ENCODE results near the gene RTEL1.
A peak's percentile ranks its signal among the peaks of the same experiment; 100 is the strongest.

RTEL1 gene

DNA sequence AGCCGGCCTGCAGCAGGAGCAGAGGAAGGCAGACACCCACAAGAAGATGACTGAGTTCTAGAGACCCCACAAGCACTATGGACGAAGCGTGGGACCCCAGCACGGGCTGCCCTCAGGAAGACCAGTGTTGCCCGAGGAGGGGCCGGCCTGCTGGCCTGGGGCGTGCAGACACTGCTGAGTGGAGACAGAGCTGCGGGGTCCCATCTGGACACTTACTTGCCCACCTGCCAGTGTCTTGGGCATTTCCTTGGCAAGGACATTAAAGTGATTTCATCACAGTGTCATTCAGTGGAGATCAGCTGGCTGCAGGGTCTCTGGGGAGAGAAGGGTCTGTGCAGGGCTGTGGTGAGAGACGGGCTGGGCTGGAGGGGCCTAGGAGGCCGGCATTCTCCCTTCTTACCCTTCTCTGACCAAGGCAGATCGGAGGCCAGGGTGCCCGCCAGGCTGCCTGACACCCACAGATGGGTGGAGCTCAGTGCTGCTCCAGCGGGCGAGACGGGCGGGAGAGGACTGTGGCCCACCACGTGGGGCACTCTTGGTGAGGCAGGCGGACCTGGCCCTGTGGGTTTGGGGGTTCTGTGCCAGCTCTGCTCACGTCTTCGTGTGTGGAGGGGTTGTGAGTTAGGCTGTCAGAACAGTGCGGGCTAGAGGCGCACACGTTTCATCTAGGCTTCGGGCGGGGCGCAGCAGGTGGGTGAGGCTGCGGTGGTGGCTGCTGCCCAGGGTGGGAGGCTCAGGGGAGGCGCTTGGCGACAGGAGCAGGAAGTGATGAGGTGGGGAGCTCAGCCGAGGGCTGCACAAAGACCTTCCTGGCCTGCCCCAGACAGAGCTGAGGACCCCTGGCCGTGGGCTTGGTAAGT, 78.0 kb downstream of the RTEL1 start, which contains the start of gene LIME1:
TSS of gene LIME1 (plus strand) at position 806 of the 860 bp plus-strand sequence. CDS start 886 bp downstream, outside the sequence.
- H3K27ac ChIP-seq (ENCODE audit: low read depth, low read length) = no peak within 1 kb of the TSS
- peak within 1 kb of the TSS; percentile 59 for H3K4me3 ChIP-seq (ENCODE audit: low read depth, low read length)
- H3K9me3 ChIP-seq (ENCODE audit: control insufficient read depth, insufficient read depth, low read depth, low read length) = no peaks in the 10 kb centered on the region
- H3K9ac ChIP-seq (ENCODE audit: low read length) = peak within 1 kb of the TSS; percentile 34
- peaks cover 16% of the 10 kb centered on the region for H3K4me1 ChIP-seq (ENCODE audit: control insufficient read depth, insufficient read depth, low read length)
- H3K27me3 ChIP-seq (ENCODE audit: control insufficient read depth, insufficient read depth, low read length) = peaks cover 10% of the 10 kb centered on the region
- peaks cover 42% of the 10 kb centered on the region for H3K36me3 ChIP-seq (ENCODE audit: control insufficient read depth, insufficient read depth, low read length)

DNA sequence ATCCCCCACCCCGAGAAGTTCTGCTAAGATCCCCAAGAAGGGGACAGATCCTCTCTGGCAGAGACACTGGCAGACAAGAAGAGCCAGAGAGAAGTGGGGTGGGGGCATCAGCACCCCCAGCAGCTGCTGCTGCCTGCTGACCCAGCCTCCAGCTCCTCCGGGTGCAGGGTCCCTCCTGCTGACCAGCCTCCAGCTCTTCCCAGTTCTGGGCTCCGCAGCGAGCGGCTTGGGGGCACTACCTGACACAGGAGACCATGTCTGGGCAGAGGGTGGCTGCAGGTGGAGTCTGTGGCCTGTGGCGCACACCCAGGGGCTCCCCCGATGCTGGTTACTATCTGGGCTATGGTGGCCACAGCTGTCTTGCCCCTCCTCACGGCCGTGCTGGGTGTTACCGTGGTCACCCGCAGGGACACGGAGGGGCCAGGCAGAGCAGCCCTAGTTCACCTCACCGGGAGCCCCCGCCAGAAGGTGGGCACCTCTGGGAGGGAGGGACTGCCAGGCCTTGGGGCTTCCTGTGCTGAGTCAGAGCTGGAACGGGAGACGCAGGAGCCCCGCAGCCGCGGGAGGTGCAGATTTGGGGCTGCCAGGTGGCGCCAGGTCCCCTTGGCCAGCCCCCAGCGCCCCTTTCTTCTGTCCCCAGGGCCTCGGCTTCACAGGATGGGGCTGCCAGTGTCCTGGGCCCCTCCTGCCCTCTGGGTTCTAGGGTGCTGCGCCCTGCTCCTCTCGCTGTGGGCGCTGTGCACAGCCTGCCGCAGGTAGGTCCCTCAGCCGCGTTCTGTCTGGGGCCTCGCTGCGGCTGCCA, 79.0 kb downstream of the RTEL1 start:
- Histone ChIP-seq H3K9ac (ENCODE audit: low read length) (peak overlapping the region; percentile 34), H3K27me3 (ENCODE audit: control insufficient read depth, insufficient read depth, low read length) (peaks cover 10% of the 10 kb centered on the region), H3K27ac (ENCODE audit: low read depth, low read length) (no peak overlapping the region), H3K4me3 (ENCODE audit: low read depth, low read length) (peak overlapping the region; percentile 59), H3K9me3 (ENCODE audit: control insufficient read depth, insufficient read depth, low read depth, low read length) (no peaks in the 10 kb centered on the region), H3K36me3 (ENCODE audit: control insufficient read depth, insufficient read depth, low read length) (peaks cover 38% of the 10 kb centered on the region), H3K4me1 (ENCODE audit: control insufficient read depth, insufficient read depth, low read length) (peaks cover 23% of the 10 kb centered on the region)

DNA sequence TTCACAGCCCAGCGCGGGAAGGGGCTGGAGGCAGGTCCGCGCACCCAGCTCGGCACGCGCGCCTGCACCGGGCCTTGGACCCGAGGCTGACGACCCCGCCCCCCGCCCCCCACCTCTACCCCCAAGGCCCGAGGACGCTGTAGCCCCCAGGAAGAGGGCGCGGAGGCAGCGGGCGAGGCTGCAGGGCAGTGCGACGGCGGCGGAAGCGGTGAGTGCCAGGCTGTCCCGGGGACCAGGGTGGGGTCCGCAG, 79.5 kb downstream of the RTEL1 start:
- Histone ChIP-seq H3K9ac (ENCODE audit: low read length) (peak overlapping the region; percentile 37), H3K27ac (ENCODE audit: low read depth, low read length) (no peak overlapping the region), H3K4me1 (ENCODE audit: control insufficient read depth, insufficient read depth, low read length) (peaks cover 23% of the 10 kb centered on the region), H3K36me3 (ENCODE audit: control insufficient read depth, insufficient read depth, low read length) (peaks cover 39% of the 10 kb centered on the region), H3K9me3 (ENCODE audit: control insufficient read depth, insufficient read depth, low read depth, low read length) (no peaks in the 10 kb centered on the region), H3K4me3 (ENCODE audit: low read depth, low read length) (peak overlapping the region; percentile 59), H3K27me3 (ENCODE audit: control insufficient read depth, insufficient read depth, low read length) (peaks cover 10% of the 10 kb centered on the region)

DNA sequence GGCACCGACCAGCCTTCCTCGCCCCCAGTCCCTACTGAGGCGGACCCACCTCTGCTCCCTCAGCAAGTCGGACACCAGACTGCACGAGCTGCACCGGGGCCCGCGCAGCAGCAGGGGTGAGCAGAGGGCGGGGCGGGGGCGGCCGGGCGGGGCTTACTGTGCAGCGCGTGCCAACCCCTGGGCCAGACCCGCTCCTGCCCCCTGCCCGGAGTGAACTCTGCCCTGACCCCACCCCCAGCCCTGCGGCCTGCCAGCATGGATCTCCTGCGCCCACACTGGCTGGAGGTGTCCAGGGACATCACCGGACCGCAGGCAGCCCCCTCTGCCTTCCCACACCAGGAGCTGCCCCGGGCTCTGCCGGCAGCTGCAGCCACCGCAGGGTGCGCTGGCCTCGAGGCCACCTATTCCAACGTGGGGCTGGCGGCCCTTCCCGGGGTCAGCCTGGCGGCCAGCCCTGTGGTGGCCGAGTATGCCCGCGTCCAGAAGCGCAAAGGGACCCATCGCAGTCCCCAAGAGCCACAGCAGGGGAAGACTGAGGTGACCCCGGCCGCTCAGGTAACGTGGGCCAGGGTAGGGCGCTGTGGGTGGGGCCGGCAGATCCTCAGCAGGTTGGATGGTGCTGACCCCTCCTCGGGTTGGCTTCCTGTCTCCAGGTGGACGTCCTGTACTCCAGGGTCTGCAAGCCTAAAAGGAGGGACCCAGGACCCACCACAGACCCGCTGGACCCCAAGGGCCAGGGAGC, 80.0 kb downstream of the RTEL1 start:
- H3K36me3 ChIP-seq (ENCODE audit: control insufficient read depth, insufficient read depth, low read length) = peaks cover 37% of the 10 kb centered on the region
- H3K4me3 ChIP-seq (ENCODE audit: low read depth, low read length) = peak overlapping the region; percentile 59
- H3K27me3 ChIP-seq (ENCODE audit: control insufficient read depth, insufficient read depth, low read length) = peaks cover 10% of the 10 kb centered on the region
- no peak overlapping the region for H3K27ac ChIP-seq (ENCODE audit: low read depth, low read length)
- H3K4me1 ChIP-seq (ENCODE audit: control insufficient read depth, insufficient read depth, low read length) = peaks cover 23% of the 10 kb centered on the region
- no peaks in the 10 kb centered on the region for H3K9me3 ChIP-seq (ENCODE audit: control insufficient read depth, insufficient read depth, low read depth, low read length)
- peak overlapping the region; percentile 37 for H3K9ac ChIP-seq (ENCODE audit: low read length)

DNA sequence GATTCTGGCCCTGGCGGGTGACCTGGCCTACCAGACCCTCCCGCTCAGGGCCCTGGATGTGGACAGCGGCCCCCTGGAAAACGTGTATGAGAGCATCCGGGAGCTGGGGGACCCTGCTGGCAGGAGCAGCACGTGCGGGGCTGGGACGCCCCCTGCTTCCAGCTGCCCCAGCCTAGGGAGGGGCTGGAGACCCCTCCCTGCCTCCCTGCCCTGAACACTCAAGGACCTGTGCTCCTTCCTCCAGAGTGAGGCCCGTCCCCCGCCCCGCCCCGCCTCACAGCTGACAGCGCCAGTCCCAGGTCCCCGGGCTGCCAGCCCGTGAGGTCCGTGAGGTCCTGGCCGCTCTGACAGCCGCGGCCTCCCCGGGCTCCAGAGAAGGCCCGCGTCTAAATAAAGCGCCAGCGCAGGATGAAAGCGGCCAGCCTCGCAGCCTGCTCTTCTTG, 80.6 kb downstream of the RTEL1 start:
- no peaks in the 10 kb centered on the region for H3K9me3 ChIP-seq (ENCODE audit: control insufficient read depth, insufficient read depth, low read depth, low read length)
- H3K27ac ChIP-seq (ENCODE audit: low read depth, low read length) = no peak overlapping the region
- H3K4me1 ChIP-seq (ENCODE audit: control insufficient read depth, insufficient read depth, low read length) = peaks cover 23% of the 10 kb centered on the region
- H3K9ac ChIP-seq (ENCODE audit: low read length) = peak overlapping the region; percentile 5
- H3K4me3 ChIP-seq (ENCODE audit: low read depth, low read length) = peak overlapping the region; percentile 59
- H3K36me3 ChIP-seq (ENCODE audit: control insufficient read depth, insufficient read depth, low read length) = peaks cover 38% of the 10 kb centered on the region
- peaks cover 10% of the 10 kb centered on the region for H3K27me3 ChIP-seq (ENCODE audit: control insufficient read depth, insufficient read depth, low read length)

DNA sequence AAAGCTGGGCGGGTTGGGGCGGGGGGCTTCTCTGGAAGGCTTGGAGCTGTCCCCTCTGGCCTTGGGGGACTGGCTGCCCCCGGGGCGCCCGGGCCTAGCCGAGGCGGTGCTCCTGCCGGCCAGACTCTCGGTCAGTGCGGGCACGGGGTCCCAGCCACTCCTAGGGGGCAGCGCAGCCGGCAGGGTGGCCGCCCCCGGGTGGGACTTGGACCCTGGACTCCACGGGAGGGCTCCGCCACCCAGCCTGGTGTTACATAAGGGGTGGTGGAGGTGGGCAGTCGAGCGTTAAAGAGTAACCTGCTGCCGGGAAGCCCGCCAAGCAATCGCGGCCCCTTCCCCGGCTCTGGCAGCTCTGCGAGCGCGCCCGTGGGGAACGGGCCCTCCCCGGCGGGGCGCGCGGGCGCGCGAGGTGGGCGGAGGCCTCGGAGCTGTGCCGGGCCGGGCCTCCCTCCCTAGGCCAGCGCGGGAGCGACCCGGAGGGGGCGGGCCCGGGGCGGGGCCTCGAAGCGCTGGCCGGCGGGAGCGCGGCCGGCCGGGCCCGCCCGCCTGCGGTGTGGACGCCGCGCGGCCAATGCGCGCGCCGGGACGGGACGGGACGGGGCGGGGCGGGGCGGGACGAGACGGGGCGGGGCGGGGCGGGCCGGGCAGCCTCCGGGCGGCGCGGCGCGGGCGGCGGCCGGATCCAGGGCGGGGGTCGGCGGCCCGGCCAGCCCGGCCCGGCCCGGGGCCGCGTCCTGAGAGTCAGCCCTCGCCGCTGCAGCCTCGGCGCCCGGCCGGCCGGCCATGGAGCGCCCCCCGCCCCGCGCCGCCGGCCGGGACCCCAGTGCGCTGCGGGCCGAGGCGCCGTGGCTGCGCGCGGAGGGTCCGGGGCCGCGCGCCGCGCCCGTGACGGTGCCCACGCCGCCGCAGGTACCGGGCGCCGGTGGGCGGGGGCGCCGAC, 81.3 kb downstream of the RTEL1 start, which contains the start of gene SLC2A4RG:
TSS of gene SLC2A4RG (plus strand) at position 647 of the 940 bp plus-strand sequence. CDS start at position 784, 137 bp downstream.
- Histone ChIP-seq H3K27me3 (ENCODE audit: control insufficient read depth, insufficient read depth, low read length) (peaks cover 10% of the 10 kb centered on the region), H3K4me3 (ENCODE audit: low read depth, low read length) (peak within 1 kb of the TSS; percentile 90), H3K27ac (ENCODE audit: low read depth, low read length) (peak within 1 kb of the TSS; percentile 79; the same call in 1 of the 2 replicates), H3K9me3 (ENCODE audit: control insufficient read depth, insufficient read depth, low read depth, low read length) (no peaks in the 10 kb centered on the region), H3K4me1 (ENCODE audit: control insufficient read depth, insufficient read depth, low read length) (peaks cover 23% of the 10 kb centered on the region), H3K36me3 (ENCODE audit: control insufficient read depth, insufficient read depth, low read length) (peaks cover 36% of the 10 kb centered on the region), H3K9ac (ENCODE audit: low read length) (peak within 1 kb of the TSS; percentile 79)

DNA sequence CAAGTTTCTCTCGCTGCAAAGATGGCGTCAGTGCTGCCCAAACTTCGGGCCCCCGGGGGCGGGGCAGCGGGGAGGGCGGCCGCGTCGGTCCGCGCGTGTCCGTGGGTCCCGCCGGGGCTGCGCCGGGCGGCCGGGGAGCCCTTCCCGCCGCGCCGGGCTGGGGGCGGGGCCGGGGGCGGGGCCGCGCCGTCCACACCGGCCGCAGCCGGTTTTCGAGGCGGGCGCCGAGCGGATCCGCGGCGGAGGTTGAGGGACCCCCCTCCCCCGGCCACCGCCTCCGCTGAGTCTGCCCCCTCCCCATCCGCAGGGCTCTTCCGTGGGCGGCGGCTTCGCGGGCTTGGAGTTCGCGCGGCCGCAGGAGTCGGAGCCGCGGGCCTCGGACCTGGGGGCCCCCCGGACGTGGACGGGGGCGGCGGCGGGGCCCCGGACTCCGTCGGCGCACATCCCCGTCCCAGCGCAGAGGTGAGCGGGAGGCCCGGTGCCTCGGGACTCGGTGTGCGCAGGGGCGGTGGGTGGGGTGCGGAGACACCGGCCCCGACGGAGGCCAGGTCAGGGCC, 82.0 kb downstream of the RTEL1 start:
- Histone ChIP-seq H3K4me3 (ENCODE audit: low read depth, low read length) (peak overlapping the region; percentile 90), H3K9ac (ENCODE audit: low read length) (peak overlapping the region; percentile 79), H3K27ac (ENCODE audit: low read depth, low read length) (peak overlapping the region; percentile 79; the same call in 1 of the 2 replicates), H3K36me3 (ENCODE audit: control insufficient read depth, insufficient read depth, low read length) (peaks cover 28% of the 10 kb centered on the region), H3K27me3 (ENCODE audit: control insufficient read depth, insufficient read depth, low read length) (peaks cover 10% of the 10 kb centered on the region), H3K9me3 (ENCODE audit: control insufficient read depth, insufficient read depth, low read depth, low read length) (no peaks in the 10 kb centered on the region), H3K4me1 (ENCODE audit: control insufficient read depth, insufficient read depth, low read length) (peaks cover 23% of the 10 kb centered on the region)

DNA sequence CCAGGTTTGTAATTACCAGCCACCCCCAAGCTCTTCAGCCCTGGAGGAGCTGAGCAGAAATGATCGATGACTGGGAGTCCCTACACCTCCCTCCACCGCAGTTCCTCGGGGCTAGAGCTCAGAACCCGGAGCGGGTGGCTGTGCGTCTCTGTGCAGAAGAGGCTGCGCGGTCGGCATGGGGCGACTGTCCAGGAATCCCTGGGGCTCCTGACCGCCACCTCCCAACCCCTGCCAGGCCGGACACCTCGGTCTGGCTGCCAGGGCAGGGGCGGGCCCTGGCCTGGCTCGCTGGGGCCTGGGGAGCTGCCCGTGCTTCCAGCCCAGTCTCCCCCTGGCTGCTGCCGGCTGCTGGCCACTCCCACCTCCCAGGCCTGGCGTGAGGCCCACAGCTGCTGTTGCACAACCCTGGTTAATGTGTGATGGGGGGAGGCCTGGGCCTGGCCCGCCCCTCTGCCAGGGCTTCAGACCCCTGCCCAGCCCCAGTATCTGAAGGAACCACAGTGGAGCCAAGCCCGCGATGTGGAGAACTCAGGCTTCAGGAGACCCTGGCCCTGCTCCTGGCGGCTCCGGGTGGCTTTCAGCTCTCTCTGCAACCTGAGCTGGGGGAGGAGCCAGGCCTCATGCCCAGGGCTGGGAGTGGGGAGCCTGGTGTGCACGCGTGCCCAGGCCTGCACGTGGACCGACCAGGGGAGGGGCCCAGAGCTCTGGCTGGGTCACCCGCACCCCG, 82.7 kb downstream of the RTEL1 start:
- H3K27ac ChIP-seq (ENCODE audit: low read depth, low read length) = peak overlapping the region; percentile 79; the same call in 1 of the 2 replicates
- H3K4me3 ChIP-seq (ENCODE audit: low read depth, low read length) = peak overlapping the region; percentile 90
- peak overlapping the region; percentile 79 for H3K9ac ChIP-seq (ENCODE audit: low read length)
- peaks cover 10% of the 10 kb centered on the region for H3K27me3 ChIP-seq (ENCODE audit: control insufficient read depth, insufficient read depth, low read length)
- H3K4me1 ChIP-seq (ENCODE audit: control insufficient read depth, insufficient read depth, low read length) = peaks cover 23% of the 10 kb centered on the region
- H3K9me3 ChIP-seq (ENCODE audit: control insufficient read depth, insufficient read depth, low read depth, low read length) = no peaks in the 10 kb centered on the region
- peaks cover 22% of the 10 kb centered on the region for H3K36me3 ChIP-seq (ENCODE audit: control insufficient read depth, insufficient read depth, low read length)

DNA sequence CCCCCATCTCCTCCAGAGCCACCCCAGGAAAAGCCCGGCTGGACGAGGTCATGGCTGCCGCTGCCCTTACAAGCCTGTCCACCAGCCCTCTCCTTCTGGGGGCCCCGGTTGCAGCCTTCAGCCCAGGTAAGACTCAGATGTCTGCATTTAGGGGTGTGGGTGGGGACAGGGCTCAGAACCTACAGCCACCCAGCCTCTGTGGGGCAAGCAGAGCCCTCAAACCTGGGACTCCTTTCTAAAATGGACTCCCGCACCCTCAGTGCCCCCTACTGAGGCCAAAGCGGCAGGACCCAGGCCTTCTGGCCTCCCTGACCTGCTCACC, 83.2 kb downstream of the RTEL1 start:
- H3K4me1 ChIP-seq (ENCODE audit: control insufficient read depth, insufficient read depth, low read length) = peaks cover 23% of the 10 kb centered on the region
- no peaks in the 10 kb centered on the region for H3K9me3 ChIP-seq (ENCODE audit: control insufficient read depth, insufficient read depth, low read depth, low read length)
- H3K27ac ChIP-seq (ENCODE audit: low read depth, low read length) = peak overlapping the region; percentile 79; the same call in 1 of the 2 replicates
- no peak overlapping the region for H3K9ac ChIP-seq (ENCODE audit: low read length)
- peaks cover 10% of the 10 kb centered on the region for H3K27me3 ChIP-seq (ENCODE audit: control insufficient read depth, insufficient read depth, low read length)
- peak overlapping the region; percentile 90 for H3K4me3 ChIP-seq (ENCODE audit: low read depth, low read length)
- peaks cover 21% of the 10 kb centered on the region for H3K36me3 ChIP-seq (ENCODE audit: control insufficient read depth, insufficient read depth, low read length)
